ENCODE results near the gene EPB41L4A. TPM values are rescaled to one million over a fixed set of nuclear protein-coding genes. Genes with fewer than 3 reads are reported as not detected.

EPB41L4A gene
- total RNA-seq, 1 experiment from 2014 or later: 0.87 TPM

- H3K36me3 ChIP-seq (ENCODE audit: control insufficient read depth, insufficient read depth, low read length): no peaks in the 10 kb centered on the region
- DNase-seq (ENCODE audit: low read depth, low spot score) (no peak), ATAC-seq (no peak)
- CTCF ChIA-PET: no interaction called here
- no peaks in the 10 kb centered on the region for H3K27me3 ChIP-seq (ENCODE audit: control insufficient read depth, insufficient read depth, low read length)
- BruUV-seq (replicated peaks): no TSS peak
- no peaks in the 10 kb centered on the region for H3K9me3 ChIP-seq (ENCODE audit: control insufficient read depth, insufficient read depth, low read depth, low read length)
- intact Hi-C loops (cut with micrococcal nuclease; ENCODE audit: unreplicated experiment) (no loop called here), in situ Hi-C loops (cut with HindIII; ENCODE audit: low pct_unique_long_range_greater_than_20kb, low sequenced_read_pairs) (no loop called here)
- POLR2A ChIA-PET: no interaction called here
- TF ChIP-seq SIN3A (IDR thresholded peaks at IDR 0.05; ENCODE audit: borderline replicate concordance, insufficient read depth, low read depth, low read length): no peak
- no peak for TF ChIP-seq TCF7L2 (IDR thresholded peaks at IDR 0.05; ENCODE audit: low read depth, low read length)
- TF ChIP-seq REST (IDR thresholded peaks at IDR 0.05; ENCODE audit: insufficient read depth in 1 of 2, low read depth in 2 of 2, low read length in 1 of 2): no peak
- TF ChIP-seq POLR2AphosphoS5 (IDR thresholded peaks at IDR 0.05; ENCODE audit: low read depth, low read length): no peak
- TF ChIP-seq CTCF (IDR thresholded peaks at IDR 0.05): no peak
- no peak overlapping the region for H3K4me3 ChIP-seq (ENCODE audit: low read depth in 2 of 2, low read length in 2 of 2)
- H3K27ac ChIP-seq (ENCODE audit: low read length): no peak overlapping the region
- H3K4me1 ChIP-seq (ENCODE audit: control insufficient read depth, insufficient read depth, low read length): no peaks in the 10 kb centered on the region
These were observed 305.5 kb downstream of the EPB41L4A start for GRCh38 chr5:112113565-112113964.
